SIG-M5 (cell line): ENCODE results near the gene DIP2A.
A peak's percentile ranks its signal among the peaks of the same experiment; 100 is the strongest.
"Not testable (repeated sequence)": the region's sequence is repeated elsewhere in the genome, so short reads cannot be mapped to it uniquely, and the experiment has no call there.

ENCODE experiments used
- DNase-seq: peaks from one replicate; lab custom pipeline; 2025; lab: John Stamatoyannopoulos, UW

Gene DIP2A

GRCh38 chr21:46452710-46453109, 6.0 kb upstream of the DIP2A start:
- DNase-seq, result no peak

DNA sequence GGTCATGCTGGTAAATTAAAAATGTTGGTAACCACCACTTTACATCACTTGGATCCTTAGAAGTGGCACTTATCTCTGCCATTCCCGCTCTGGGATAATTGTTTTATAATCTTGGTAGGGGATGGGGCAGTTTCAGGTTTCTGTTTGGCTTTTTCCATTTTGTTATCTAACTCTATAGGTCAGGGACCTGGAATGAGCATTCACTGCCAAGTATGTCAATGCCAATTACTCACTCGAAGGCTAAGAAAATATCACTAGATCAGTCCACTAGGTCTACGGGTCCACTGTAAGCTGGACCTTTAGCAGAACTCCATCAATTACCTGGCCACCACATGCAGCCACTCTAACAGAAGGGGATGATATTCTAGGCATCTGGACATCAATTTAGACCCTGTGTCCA, 4.5 kb upstream of the DIP2A start:
- no peak for DNase-seq

GRCh38 chr21:46454634-46455390, 3.9 kb upstream of the DIP2A start:
- no peak for DNase-seq

GRCh38 chr21:46455575-46456385, 2.9 kb upstream of the DIP2A start:
- DNase-seq, result no peak

- DNase-seq, result no peak
Measured at GRCh38 chr21:46456750-46457149, 1.9 kb upstream of the DIP2A start.

GRCh38 chr21:46457801-46458314, 833 bp upstream of the DIP2A start:
- DNase-seq, result no peak

- DNase-seq, result no peak
Measured at GRCh38 chr21:46459024-46459355, 299 bp downstream of the DIP2A start.

DNA sequence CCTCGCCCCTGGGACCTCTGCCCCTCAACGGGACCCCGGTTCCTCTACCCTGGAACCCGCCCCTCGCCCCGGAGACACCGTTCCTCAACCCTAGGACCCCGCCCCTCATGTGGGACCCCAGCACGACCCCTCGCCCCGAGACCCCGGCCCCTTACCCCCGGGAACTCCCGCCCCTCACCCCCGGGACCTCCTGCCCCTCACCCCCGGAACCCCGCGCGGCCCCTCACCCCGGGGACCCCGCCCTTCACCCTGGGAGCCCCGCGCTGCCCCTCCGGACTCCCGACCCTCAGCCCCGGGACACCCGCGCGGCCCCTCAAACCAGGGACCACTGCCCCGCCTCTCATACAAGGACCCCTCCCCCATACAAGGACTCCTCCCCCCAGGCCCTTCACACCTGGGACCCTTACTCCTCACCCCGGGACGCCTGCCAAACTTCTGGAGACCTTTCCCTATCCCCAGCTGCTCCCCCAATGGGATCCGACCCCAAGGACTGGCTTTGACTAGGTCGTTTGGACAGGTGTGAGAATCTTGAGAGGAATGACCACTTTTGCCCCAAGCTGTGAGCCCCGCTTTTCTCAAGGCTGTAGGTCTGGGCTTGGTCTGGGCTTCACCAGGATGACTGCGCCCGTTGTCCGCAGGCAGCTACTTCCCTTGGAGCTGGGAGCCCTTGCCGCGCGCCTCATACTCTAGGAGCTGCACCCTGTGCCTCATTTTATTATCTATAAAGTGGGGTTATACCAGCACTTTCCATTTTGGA, 843 bp downstream of the DIP2A start:
- no peak for DNase-seq

- no peak for DNase-seq
Measured at GRCh38 chr21:46461909-46462308, 3.2 kb downstream of the DIP2A start.

DNA sequence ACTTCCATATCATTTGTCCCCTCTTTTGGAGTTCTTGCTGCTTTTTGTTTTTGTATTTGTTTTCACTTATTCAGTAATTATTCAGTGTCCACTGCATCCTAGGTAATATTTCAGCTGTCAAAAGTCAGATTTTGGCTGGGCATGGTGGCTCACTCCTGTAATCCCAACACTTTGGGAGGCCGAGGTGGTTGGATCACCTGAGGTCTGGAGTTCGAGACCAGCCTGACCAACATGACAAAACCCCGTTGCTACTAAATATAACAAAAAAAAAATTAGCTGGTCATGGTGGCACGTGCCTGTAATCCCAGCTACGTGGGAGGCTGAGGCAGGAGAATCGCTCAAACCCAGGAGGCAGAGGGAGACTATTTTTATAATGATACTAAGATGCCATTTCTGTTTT, 6.5 kb downstream of the DIP2A start:
- DNase-seq, result not testable (repeated sequence)

DNA sequence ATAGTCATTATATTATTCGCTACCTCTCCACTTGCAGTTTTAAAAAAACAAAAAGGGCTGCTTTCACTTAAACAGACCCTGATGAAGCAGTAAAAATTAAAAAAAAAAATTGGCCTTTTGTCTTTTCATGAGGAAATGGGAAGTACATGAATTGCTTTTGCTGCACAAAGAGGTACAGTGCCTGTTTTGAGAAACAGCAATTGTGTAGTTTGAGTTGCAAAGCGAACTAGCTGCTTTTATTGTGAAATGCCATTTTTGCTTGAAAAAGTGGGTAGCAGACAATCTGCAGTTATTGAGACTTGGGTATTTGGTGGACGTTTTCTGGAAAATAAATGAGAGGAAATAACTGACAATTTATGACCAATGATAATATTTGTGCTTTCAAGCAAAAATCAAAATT, 7.0 kb downstream of the DIP2A start:
- DNase-seq, result no peak

DNA sequence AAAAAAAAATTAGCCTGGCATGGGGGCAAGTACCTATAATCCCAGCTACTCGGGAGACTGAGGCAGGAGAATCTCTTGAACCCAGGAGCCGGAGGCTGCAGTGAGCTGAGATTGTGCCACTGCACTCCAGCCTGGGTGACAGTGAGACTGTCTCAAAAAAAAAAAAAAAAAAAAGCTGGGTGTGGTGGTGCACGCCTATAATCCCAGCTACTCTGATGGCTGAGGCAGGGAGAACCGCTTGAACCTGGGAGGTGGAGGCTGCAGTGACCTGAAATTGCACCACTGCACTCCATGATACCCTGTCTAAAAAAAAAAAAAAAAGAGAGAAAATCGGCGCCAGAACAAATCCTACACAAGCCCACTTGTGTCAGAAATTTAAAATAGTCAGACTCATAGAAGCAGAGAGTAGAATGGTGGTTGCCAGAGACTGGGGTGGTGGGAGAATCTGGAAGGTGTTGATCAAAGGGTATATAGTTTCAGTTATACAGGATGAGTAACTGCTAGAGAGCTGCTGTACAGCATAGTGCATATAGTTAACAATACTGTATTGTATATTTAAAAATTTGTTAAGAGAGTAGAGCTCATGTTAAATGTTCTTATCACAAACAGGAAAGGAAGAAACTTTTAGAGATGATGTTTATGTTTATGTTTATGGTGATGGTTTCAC, 9.6 kb downstream of the DIP2A start:
- no peak for DNase-seq

GRCh38 chr21:46469275-46469674, 10.6 kb downstream of the DIP2A start:
- no peak for DNase-seq

DNA sequence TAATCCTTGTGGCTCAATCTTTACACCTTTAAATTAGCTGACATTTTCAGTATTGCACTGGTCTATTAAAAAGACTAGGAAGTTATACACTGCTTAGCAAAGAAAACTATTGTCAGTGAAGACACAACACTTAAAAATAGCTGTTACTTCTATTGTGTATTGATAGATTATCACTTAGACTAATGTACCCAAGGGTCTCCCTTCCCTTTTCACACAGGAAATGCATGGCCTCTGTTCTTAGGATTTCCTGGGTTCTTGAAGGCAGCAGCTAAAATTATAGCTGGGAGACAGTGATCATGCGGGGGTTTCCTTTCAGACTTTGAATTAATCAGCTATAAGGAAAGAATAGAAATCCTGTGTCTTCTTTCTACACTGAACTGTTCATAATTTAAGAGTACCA, 12.8 kb downstream of the DIP2A start:
- no peak for DNase-seq

- peak; percentile 20 for DNase-seq
Measured at GRCh38 chr21:46472246-46472645, 13.6 kb downstream of the DIP2A start.

GRCh38 chr21:46474382-46474781, 15.7 kb downstream of the DIP2A start:
- DNase-seq, result no peak

DNA sequence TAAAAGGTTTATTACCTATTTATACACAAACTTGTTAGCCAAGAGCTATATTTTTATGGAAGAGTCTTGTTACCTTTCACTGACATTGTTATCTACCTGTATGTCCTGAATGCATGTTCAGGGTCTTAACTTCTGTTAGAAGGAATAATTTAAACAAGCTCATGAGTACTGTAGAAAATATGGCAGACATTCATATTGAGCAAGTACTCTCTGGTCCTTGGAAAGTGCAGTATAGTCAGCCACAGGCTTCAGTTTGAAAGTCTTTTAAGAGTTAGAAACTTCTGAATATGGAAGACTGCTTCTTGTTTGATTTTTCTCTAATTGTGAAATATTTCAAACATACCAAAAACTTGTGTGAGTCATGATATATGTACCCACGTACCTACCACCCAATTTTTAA, 16.6 kb downstream of the DIP2A start:
- DNase-seq, result no peak

- no peak for DNase-seq
Measured at GRCh38 chr21:46477765-46478164, 19.1 kb downstream of the DIP2A start.

DNA sequence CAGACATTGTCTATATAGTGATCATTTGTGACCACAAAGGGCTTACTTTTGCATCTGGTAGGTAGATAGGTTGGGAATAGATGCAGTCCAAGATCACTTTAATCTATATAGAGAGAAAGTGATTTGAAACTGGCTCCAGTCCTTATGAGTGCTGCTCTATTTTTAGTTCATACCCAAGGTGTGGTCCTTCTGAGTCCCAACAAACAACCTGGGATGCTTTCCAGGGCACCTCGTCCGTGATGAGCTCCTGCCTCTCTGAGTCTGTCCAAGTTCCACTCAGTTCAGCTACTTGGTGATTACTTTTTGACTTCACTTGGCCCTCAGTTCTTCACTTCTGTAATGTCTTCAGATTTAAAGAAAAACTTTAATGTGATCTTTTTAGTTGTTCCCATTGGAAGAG, 20.2 kb downstream of the DIP2A start:
- DNase-seq, result no peak

DNA sequence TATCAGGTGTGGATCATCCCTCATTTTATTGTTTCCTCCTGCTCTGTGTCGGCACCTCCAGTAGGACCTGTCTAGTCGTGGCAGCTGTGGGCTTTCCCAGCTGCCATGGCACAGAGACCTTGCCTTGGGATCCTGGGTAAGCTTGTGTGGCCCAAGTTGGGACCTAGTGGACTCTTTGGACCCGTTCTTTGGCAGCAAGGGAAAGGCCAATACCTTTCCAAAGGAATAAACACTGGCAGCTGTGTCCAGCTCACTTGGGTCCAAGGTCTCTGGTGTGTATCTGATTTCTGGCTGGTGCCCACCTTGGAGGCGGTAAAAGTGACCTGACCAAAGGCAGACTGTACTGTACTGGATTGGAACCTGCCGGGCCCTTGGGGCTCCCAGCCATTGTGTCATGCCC, 21.8 kb downstream of the DIP2A start:
- no peak for DNase-seq

DNA sequence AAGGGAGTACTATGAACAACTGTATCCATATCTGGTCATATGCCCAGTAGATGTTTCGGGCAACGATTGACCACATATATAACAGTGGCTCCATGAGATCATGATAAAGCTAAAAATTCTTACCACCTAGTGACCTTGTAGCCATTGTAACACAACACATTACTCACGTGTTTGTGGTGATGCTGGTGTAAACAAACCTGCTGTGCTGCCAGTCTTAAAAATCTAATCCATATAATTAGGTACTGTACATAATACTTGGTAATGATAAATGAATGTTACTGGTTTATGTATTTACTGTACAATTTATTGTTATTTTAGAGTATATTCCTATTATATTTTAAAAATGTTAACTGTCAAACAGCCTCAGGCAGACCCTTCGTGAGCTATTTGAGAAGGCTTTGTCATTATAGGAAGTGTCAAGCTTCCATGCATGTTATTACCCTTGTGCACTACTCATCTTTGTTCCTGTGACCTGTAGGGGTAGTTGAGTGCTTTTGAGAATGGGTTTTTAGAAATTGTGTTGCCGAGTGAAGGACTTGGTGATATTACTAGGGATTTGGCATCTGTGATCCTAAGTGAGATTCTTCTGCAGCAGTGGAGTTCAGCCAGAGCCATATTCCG, 23.6 kb downstream of the DIP2A start:
- DNase-seq, result no peak

GRCh38 chr21:46482846-46483231, 24.1 kb downstream of the DIP2A start:
- no peak for DNase-seq
